IMR-90 (cell line): ENCODE results near the gene IQSEC1. TPM values are rescaled to one million over a fixed set of nuclear protein-coding genes. Genes with fewer than 3 reads are reported as not detected.

Source experiments
- ATAC-seq: fragments of 200-7000 bp; cut with Tn5 transposase; 2 replicates; pipeline ENCODE4 v1.9.1; 2020; ENCODE audit warnings: low read depth, mild to moderate bottlenecking, moderate library complexity
- BruUV-seq: library from RNA; stranded (reverse); fragments of 400-500 nt; replicated peaks from 2 replicates; lab custom pipeline; 2021; lab: Mats Ljungman, UMichigan
- CTCF ChIA-PET: fragments of 300-600 bp; formaldehyde crosslinking; extraction: SDS; loops from one replicate; lab custom pipeline; 2021; ENCODE audit warnings: antibody characterized with exemption; lab: Yijun Ruan, JAX
- POLR2A ChIA-PET: fragments of 300-600 bp; sonication (Branson Sonifier 250); formaldehyde crosslinking; loops from one replicate; lab custom pipeline; 2022; ENCODE audit warnings: antibody characterized with exemption; ENCODE audit not compliant: unreplicated experiment; lab: Charles Lee
- DNase-seq: peaks from one replicate; pipeline ENCODE4 v3.0.0; 2013
- H2AFZ ChIP-seq: replicated peaks from 2 replicates; pipeline ENCODE3; 2013; ENCODE audit warnings: low read length, mild to moderate bottlenecking; ENCODE audit not compliant: poor library complexity
- H2AK5ac ChIP-seq: 2 replicates; pipeline ENCODE4 v1.6.1; 2013; ENCODE audit warnings: low read depth, low read length, inconsistent platforms
- H2AK9ac ChIP-seq: replicated peaks from 2 replicates; pipeline ENCODE3; 2013; ENCODE audit warnings: mild to moderate bottlenecking, low read depth, low read length, moderate library complexity; ENCODE audit not compliant: poor library complexity
- H2BK120ac ChIP-seq: 2 replicates; pipeline ENCODE4 v1.6.1; 2013; ENCODE audit warnings: low read depth, low read length, inconsistent platforms
- H2BK15ac ChIP-seq: 3 replicates; pipeline ENCODE4 v1.6.1; 2013; ENCODE audit warnings: low read depth, low read length, inconsistent platforms
- H2BK20ac ChIP-seq: 2 replicates; pipeline ENCODE4 v1.6.1; 2013; ENCODE audit warnings: low read depth, mild to moderate bottlenecking, inconsistent platforms, low read length, moderate library complexity
- H2BK5ac ChIP-seq: 2 replicates; pipeline ENCODE4 v1.6.1; 2013; ENCODE audit warnings: mild to moderate bottlenecking, low read depth, low read length, inconsistent platforms; ENCODE audit not compliant: poor library complexity, severe bottlenecking
- H3K14ac ChIP-seq: replicated peaks from 2 replicates; pipeline ENCODE4 v1.6.1; 2013; ENCODE audit warnings: low read depth, low read length, inconsistent platforms
- H3K18ac ChIP-seq: 2 replicates; pipeline ENCODE4 v1.6.1; 2013; ENCODE audit warnings: low read depth, low read length, control low read depth
- H3K23ac ChIP-seq: 2 replicates; pipeline ENCODE4 v1.6.1; 2013; ENCODE audit warnings: low read depth, low read length, inconsistent platforms
- H3K27ac ChIP-seq: 2 replicates; pipeline ENCODE4 v1.5.1; 2013; ENCODE audit warnings: mild to moderate bottlenecking, control low read depth, low read length; ENCODE audit not compliant: insufficient read depth
- H3K27me3 ChIP-seq: 2 replicates; pipeline ENCODE4 v1.6.1; 2013; ENCODE audit warnings: low read length; ENCODE audit not compliant: control insufficient read depth, insufficient read depth
- H3K36me3 ChIP-seq: 2 replicates; pipeline ENCODE4 v1.6.1; 2013; ENCODE audit warnings: low read length, mixed read lengths; ENCODE audit not compliant: control insufficient read depth, insufficient read depth
- H3K4ac ChIP-seq: 2 replicates; pipeline ENCODE4 v1.6.1; 2013; ENCODE audit warnings: low read depth, low read length, inconsistent platforms
- H3K4me1 ChIP-seq: 2 replicates; pipeline ENCODE4 v1.6.1; 2013; ENCODE audit warnings: low read length, mixed read lengths; ENCODE audit not compliant: control insufficient read depth, insufficient read depth
- H3K4me2 ChIP-seq: 2 replicates; pipeline ENCODE4 v1.6.1; 2013; ENCODE audit warnings: low read depth, mild to moderate bottlenecking, control low read depth, low read length, moderate library complexity
- H3K4me3 ChIP-seq: 2 replicates; pipeline ENCODE4 v1.5.1; 2013; ENCODE audit warnings: low read depth, mild to moderate bottlenecking, control low read depth, low read length, moderate library complexity; ENCODE audit not compliant: insufficient read depth
- H3K56ac ChIP-seq: 2 replicates; pipeline ENCODE4 v1.6.1; 2013; ENCODE audit warnings: low read length, inconsistent platforms; ENCODE audit not compliant: insufficient read depth; ENCODE audit errors: extremely low read depth
- H3K79me1 ChIP-seq, 2 experiments: 2 replicates each; pipeline ENCODE4 v1.6.1; 2013; ENCODE audit warnings: low read length in 2 of 2, inconsistent platforms in 1 of 2, low read depth in 1 of 2
- H3K9ac ChIP-seq: 2 replicates; pipeline ENCODE4 v1.6.1; 2013; ENCODE audit warnings: low read depth, low read length, control low read depth
- H3K9me1 ChIP-seq: 2 replicates; pipeline ENCODE4 v1.6.1; 2013; ENCODE audit warnings: low read length, inconsistent platforms; ENCODE audit not compliant: insufficient read depth
- H3K9me3 ChIP-seq: 2 replicates; pipeline ENCODE4 v1.6.1; 2013; ENCODE audit warnings: low read length; ENCODE audit not compliant: control insufficient read depth, insufficient read depth
- H4K20me1 ChIP-seq: 2 replicates; pipeline ENCODE4 v1.6.1; 2013; ENCODE audit warnings: low read length, inconsistent platforms; ENCODE audit not compliant: insufficient read depth
- H4K5ac ChIP-seq: 2 replicates; pipeline ENCODE4 v1.6.1; 2013; ENCODE audit warnings: mild to moderate bottlenecking, low read depth, low read length, control low read depth
- H4K8ac ChIP-seq, 2 experiments: 2 replicates each; pipeline ENCODE4 v1.6.1; 2013; ENCODE audit warnings: low read depth in 2 of 2, low read length in 2 of 2, control low read depth in 1 of 2, inconsistent platforms in 1 of 2
- H4K91ac ChIP-seq: 2 replicates; pipeline ENCODE4 v1.6.1; 2013; ENCODE audit warnings: low read depth, low read length, inconsistent platforms; ENCODE audit not compliant: insufficient read depth
- BHLHE40 ChIP-seq: fragments of 150-350 bp; IDR thresholded peaks from 2 replicates; pipeline ENCODE4 v1.6.1; 2016; ENCODE audit warnings: mild to moderate bottlenecking, low read depth, low read length
- CEBPB ChIP-seq: IDR thresholded peaks from 2 replicates; pipeline ENCODE4 v1.6.1; 2012; ENCODE audit warnings: low read depth, low read length, improper control_type of control experiment
- CHD1 ChIP-seq: IDR thresholded peaks from 2 replicates; pipeline ENCODE4 v1.6.1; 2012; ENCODE audit warnings: low read depth, low read length, improper control_type of control experiment
- CTCF ChIP-seq: conservative IDR thresholded peaks from 2 replicates; pipeline ENCODE4 v1.5.1; 2012; ENCODE audit warnings: mild to moderate bottlenecking, low read depth, low read length, improper control_type of control experiment
- FOS ChIP-seq: fragments of 150-350 bp; IDR thresholded peaks from 2 replicates; pipeline ENCODE4 v1.6.1; 2016; ENCODE audit warnings: low read depth, low read length
- MXI1 ChIP-seq: IDR thresholded peaks from 2 replicates; pipeline ENCODE4 v1.6.1; 2012; ENCODE audit warnings: low read depth, mild to moderate bottlenecking, low read length, moderate library complexity, borderline replicate concordance
- NFE2L2 ChIP-seq: fragments of 150-350 bp; IDR thresholded peaks from 2 replicates; pipeline ENCODE4 v1.6.1; 2016; ENCODE audit warnings: low read depth, mild to moderate bottlenecking, low read length
- POLR2A ChIP-seq: IDR thresholded peaks from 2 replicates; pipeline ENCODE4 v1.6.1; 2012; ENCODE audit warnings: mild to moderate bottlenecking, low read depth, low read length
- RAD21 ChIP-seq: IDR thresholded peaks from 2 replicates; pipeline ENCODE4 v1.6.1; 2012; ENCODE audit warnings: low read length, improper control_type of control experiment
- RCOR1 ChIP-seq: IDR thresholded peaks from 2 replicates; pipeline ENCODE4 v1.6.1; 2012; ENCODE audit warnings: mild to moderate bottlenecking, low read length, improper control_type of control experiment; ENCODE audit not compliant: insufficient replicate concordance
- RFX5 ChIP-seq: IDR thresholded peaks from 2 replicates; pipeline ENCODE4 v1.8.0; 2012; ENCODE audit warnings: low read depth, mild to moderate bottlenecking, low read length, moderate library complexity
- SMC3 ChIP-seq: fragments of 150-350 bp; IDR thresholded peaks from 2 replicates; pipeline ENCODE4 v1.6.1; 2016; ENCODE audit warnings: low read depth, mild to moderate bottlenecking, antibody characterized with exemption, low read length, moderate library complexity
- WGBS, 2 experiments: methylation state at CpG; one replicate each; pipeline versions ENCODE4 v1.1.5 to v1.1.7; 2013; ENCODE audit warnings: missing lambda C conversion rate in 2 of 2; ENCODE audit not compliant: insufficient read length in 1 of 2; ENCODE audit errors: extremely low coverage in 2 of 2; 5-methylcytosine and 5-hydroxymethylcytosine counted together
- dilution Hi-C: fragments of 300-500 bp; cut with HindIII; formaldehyde crosslinking; loops from one replicate; pipeline ENCODE4 v1.14.3; 2018; ENCODE audit warnings: low sequenced_read_pairs; ENCODE audit not compliant: unreplicated experiment
- in situ Hi-C: fragments of 300-500 bp; cut with MboI; formaldehyde crosslinking; loops from 3 replicates; pipeline ENCODE4 v1.14.3; 2019; ENCODE audit warnings: low sequenced_read_pairs, inconsistent platforms, mixed read lengths
- intact Hi-C: fragments of 100-400 bp; cut with micrococcal nuclease; formaldehyde crosslinking; loops from 2 replicates; pipeline ENCODE4 v1.10.0; 2022
- polyA plus RNA-seq, 3 experiments: library from polyadenylated mRNA; depleted of rRNA; stranded (reverse); fragments of >200 nt; gene quantifications; 2 replicates each; pipeline ENCODE4 v1.2.3, GENCODE V29; 2012; ENCODE audit warnings: low replicate concordance in 1 of 3
- total RNA-seq: library from RNA; depleted of rRNA; stranded (reverse); fragments of >200 nt; gene quantifications from 2 replicates; pipeline ENCODE4 v1.2.3, GENCODE V29; 2012

Gene IQSEC1
- total and polyA plus RNA-seq, 2 of the 4 experiments (the other 2 are of a cell fraction) = 5.9 to 11.9 TPM

DNA sequence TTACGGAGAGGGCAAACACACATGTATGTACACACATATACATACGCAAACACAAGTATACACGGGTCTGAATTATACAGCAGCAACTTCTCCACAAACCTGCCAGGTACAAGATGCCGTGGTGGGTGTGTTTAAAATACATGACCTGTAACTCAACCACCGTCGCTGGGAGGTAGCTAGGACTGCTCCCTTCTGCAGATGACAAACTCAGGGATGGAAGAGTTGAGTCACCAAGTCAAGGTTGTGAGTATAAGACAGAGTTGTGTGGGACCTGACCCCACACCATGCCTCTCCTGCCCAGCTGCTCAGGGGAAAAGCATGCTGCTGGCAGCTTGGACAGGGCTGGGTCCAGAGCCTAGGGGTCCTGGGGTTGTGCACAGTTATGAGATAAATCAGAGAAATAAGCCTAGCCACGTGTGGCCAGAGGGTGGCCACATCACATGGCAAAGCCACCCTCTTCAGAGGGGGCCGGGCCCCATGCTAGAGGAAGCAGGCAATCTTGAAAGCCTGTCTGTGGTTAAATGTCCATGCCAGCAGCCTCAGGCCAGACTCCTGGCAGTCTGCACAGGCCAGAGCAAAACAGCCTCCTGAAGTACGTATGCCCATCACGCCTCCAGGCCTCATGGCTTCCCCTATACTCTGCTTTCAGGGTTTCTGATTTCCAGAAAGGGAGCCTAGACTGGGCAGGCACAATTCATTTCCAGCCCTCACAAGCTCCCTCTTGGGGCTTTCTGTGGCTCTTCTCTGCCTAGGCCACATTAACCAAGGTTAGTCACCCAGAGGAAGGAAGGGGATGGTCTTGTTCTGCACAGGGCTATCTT is 124.1 kb downstream of the IQSEC1 start:
- BruUV-seq = no TSS peak
- intact Hi-C loops = loop anchor here (2.0 kb wide), 1 partner anchor 18 kb away; no protein-coding TSS in a partner anchor
- ATAC-seq (peak; percentile 9; the same call in 1 of the 2 replicates), DNase-seq (peak; percentile 48)
- H3K4me1 ChIP-seq = peaks cover 21% of the 10 kb centered on the region
- 93% methylated on average over 3 of the region's 10 CpGs; no CpG with 5 or more reads in 1 of the 2 experiments for WGBS, 2 experiments
- H3K9me1 ChIP-seq = peaks cover 23% of the 10 kb centered on the region
- no peak overlapping the region for H3K4me3 ChIP-seq
- no peak overlapping the region for H3K18ac ChIP-seq
- H3K14ac ChIP-seq = no peak overlapping the region
- H4K5ac ChIP-seq = no peak overlapping the region
- no peak overlapping the region for H2BK20ac ChIP-seq
- no peaks in the 10 kb centered on the region for H3K9me3 ChIP-seq
- H3K27me3 ChIP-seq = no peaks in the 10 kb centered on the region
- no peak overlapping the region for H2BK5ac ChIP-seq
- no peak overlapping the region for H3K23ac ChIP-seq
- H4K91ac ChIP-seq = no peak overlapping the region
- no peak overlapping the region for H2BK120ac ChIP-seq
- POLR2A ChIA-PET = no interaction called here
- no peak overlapping the region for H4K8ac ChIP-seq
- TF ChIP-seq FOS = no peak
- TF ChIP-seq CHD1 = no peak
- peak; percentile 23; the same call in 1 of the 2 replicates for TF ChIP-seq MXI1
- no peak for TF ChIP-seq RAD21
- TF ChIP-seq CEBPB = no peak
- TF ChIP-seq RCOR1 = no peak
- no peak for TF ChIP-seq NFE2L2
- TF ChIP-seq BHLHE40 = no peak
- 0 out of 2 replicates have a peak, but pooled peaks have one; percentile 4 for TF ChIP-seq CTCF
- no peak for TF ChIP-seq SMC3
- TF ChIP-seq POLR2A = no peak
- TF ChIP-seq RFX5 = no peak
- H2BK15ac ChIP-seq = no peak overlapping the region
- CTCF ChIA-PET = interaction anchor here (1.0 kb wide), 1 partner anchor 12 kb away, joined by 3 read pairs; no protein-coding TSS in a partner anchor
- H3K36me3 ChIP-seq = no peaks in the 10 kb centered on the region; the same call in 1 of the 2 replicates
- in situ Hi-C loops = no loop called here
- H3K9ac ChIP-seq = no peak overlapping the region
- H3K56ac ChIP-seq = no peak overlapping the region
- 0 out of 2 replicates have a peak overlapping the region, but pooled peaks have one; percentile 21 for H3K4me2 ChIP-seq
- H3K27ac ChIP-seq = no peak overlapping the region
- no peak overlapping the region for H2AK9ac ChIP-seq
- no peak overlapping the region for H2AFZ ChIP-seq
- peaks cover 62% of the 10 kb centered on the region for H4K20me1 ChIP-seq
- peaks cover 23 to 83% of the 10 kb centered on the region in 2 experiments; a peak in 3 of 4 replicates for H3K79me1 ChIP-seq
- dilution Hi-C loops = no loop called here
- H3K4ac ChIP-seq = no peak overlapping the region
- no peak overlapping the region for H2AK5ac ChIP-seq
